Measurements from ENCODE around the gene CFD.

The CFD gene

GRCh38 chr19:912181-913079 lies 53.0 kb downstream of the CFD start:
- no peak for DNase-seq
